Measurements from ENCODE around the gene ZDHHC5. TPM values are rescaled to one million over a fixed set of nuclear protein-coding genes. Genes with fewer than 3 reads are reported as not detected.
A peak's percentile ranks its signal among the peaks of the same experiment; 100 is the strongest.
"Not testable (repeated sequence)": the region's sequence is repeated elsewhere in the genome, so short reads cannot be mapped to it uniquely, and the experiment has no call there.

The ZDHHC5 gene
- total RNA-seq, 2 donors from 2014 or later: 80.2 to 82.1 TPM

DNA sequence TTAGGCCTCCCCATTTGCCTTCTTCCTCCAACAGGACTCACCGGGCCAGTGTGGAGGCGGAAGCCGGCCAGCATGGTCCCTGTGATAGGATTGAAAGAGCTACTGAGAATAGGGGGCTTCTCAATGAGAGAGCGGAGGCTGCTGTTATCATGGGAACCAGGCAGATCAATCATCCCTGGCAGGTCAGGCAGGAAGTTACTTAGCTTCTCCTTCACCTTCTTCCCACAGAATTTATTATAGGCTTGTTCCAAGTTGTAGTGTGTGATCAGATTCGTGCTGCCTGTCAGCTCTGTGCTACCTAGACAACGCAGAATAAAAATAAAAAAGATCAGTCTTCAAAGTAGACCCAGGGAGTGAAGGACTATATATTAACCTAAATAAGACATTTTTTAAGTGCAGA, 37.0 kb downstream of the ZDHHC5 start:
- Histone ChIP-seq H3K36me3 (peaks cover 17% of the 10 kb centered on the region), H3K27ac (no peak overlapping the region), H3K9ac (ENCODE audit: low read depth in 2 of 2, low read length in 2 of 2) (no peak overlapping the region), H3K4me1 (no peaks in the 10 kb centered on the region), H3K9me3 (no peaks in the 10 kb centered on the region), H3K4me3 (no peak overlapping the region), H3K27me3 (no peaks in the 10 kb centered on the region)
- no peak for DNase-seq
- TF ChIP-seq, protein P1, sequence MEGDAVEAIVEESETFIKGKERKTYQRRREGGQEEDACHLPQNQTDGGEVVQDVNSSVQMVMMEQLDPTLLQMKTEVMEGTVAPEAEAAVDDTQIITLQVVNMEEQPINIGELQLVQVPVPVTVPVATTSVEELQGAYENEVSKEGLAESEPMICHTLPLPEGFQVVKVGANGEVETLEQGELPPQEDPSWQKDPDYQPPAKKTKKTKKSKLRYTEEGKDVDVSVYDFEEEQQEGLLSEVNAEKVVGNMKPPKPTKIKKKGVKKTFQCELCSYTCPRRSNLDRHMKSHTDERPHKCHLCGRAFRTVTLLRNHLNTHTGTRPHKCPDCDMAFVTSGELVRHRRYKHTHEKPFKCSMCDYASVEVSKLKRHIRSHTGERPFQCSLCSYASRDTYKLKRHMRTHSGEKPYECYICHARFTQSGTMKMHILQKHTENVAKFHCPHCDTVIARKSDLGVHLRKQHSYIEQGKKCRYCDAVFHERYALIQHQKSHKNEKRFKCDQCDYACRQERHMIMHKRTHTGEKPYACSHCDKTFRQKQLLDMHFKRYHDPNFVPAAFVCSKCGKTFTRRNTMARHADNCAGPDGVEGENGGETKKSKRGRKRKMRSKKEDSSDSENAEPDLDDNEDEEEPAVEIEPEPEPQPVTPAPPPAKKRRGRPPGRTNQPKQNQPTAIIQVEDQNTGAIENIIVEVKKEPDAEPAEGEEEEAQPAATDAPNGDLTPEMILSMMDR (IDR thresholded peaks at IDR 0.05): no peak
- intact Hi-C loops (cut with DNase I): no loop called here

DNA sequence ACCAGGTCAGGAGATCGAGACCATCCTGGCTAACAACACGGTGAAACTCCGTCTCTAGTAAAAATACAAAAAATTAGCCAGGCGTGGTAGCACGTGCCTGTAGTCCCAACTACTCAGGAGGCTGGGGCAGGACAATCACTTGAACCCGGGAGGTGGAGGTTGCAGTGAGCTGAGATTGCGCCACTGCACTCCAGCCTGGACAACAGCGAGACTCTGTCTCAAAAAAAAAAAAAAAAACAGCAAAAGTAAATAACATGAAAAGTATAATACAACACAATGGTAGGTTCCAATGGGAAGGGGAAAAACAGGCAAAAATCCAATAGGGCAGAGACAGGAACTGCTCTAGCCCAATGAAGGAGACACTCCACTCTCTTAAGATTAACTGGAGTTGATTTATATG, 37.5 kb downstream of the ZDHHC5 start:
- intact Hi-C loops (cut with DNase I); H3K27me3 ChIP-seq; DNase-seq; H3K9ac ChIP-seq (ENCODE audit: low read depth in 2 of 2, low read length in 2 of 2); H3K27ac ChIP-seq; H3K4me3 ChIP-seq; H3K4me1 ChIP-seq; H3K9me3 ChIP-seq: not testable (repeated sequence)
- H3K36me3 ChIP-seq: peaks cover 12% of the 10 kb centered on the region

DNA sequence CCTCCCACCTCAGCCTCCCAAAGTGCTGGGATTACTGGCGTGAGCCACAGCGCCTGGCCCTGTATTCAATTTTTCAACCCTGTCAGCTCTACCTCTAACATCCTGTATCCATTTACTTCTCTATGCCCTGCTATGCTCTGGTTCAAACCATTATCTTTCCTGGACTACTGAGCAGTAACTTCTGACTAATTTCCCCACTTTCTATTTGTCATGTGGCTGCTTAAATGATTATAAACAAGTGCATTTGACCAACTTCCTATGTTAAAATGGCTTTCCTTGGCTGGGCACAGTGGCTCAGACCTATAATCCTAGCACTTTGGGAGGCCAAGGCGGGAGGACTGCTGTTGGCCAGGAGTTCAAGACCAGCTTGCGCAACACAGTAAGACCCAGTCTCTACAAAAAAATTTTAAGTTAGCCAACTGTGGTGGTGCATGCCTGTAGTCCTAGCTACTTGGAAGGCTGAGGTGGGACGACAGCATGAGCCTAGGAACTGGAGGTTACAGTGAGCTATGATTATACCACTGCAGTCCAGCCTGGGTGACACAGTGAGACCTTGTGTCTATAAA, 42.0 kb downstream of the ZDHHC5 start:
- no peaks in the 10 kb centered on the region for H3K27me3 ChIP-seq
- no peaks in the 10 kb centered on the region for H3K9me3 ChIP-seq
- intact Hi-C loops (cut with DNase I): loop anchor here (5.0 kb wide), 1 partner anchor 38 kb away; no protein-coding TSS in a partner anchor
- H3K4me1 ChIP-seq: peaks cover 21% of the 10 kb centered on the region
- H3K4me3 ChIP-seq: no peak overlapping the region
- TF ChIP-seq, protein P1 (IDR thresholded peaks at IDR 0.05): no peak
- no peak for DNase-seq
- H3K36me3 ChIP-seq: no peaks in the 10 kb centered on the region
- no peak overlapping the region for H3K9ac ChIP-seq (ENCODE audit: low read depth in 2 of 2, low read length in 2 of 2)
- H3K27ac ChIP-seq: no peak overlapping the region

DNA sequence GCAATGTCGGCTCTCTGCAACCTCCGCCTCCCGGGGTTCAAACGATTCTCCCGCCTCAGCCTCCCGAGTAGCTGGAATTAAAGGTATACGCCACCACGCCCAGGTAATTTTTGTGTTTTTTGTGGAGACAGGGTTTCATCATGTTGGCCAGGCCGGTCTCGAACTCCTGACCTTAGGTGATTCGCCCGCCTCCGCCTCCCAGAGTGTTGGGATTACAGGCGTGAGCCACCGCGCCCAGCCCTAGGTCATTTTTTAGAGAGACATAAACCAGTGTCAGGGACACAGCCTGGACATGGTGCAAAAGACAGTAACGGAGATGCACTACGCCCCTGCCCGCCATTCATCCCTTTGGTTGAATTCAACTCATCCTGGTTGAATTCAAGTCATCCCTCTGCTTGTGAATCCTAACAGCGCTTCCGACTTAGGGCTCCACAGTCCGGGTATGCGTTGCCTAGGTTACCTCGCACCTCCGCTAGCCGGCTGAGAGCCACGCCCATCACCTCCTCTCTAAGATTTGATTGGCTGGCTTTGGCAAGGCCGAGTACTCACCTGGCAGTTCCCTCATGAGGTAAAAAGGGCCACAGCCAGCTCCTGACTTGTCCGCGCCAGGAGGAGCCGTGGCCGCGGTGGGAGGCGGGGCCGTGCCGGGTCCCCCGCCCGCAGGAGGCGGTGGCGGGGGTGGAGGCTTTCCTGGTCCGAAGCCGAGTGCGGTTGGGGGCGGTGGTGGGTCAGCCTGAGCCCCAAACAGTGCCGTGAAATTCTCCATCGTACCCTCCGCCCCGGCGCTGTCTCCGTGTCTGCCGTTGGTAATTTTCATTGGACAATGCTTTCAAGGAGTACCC, 43.7 kb downstream of the ZDHHC5 start, which contains the start of gene MED19:
Gene MED19 (minus strand): TSS at position 802 of the 842 bp plus-strand sequence. CDS start 36 bp downstream, at position 766.
- peak within 1 kb of the TSS; percentile 64 for H3K4me3 ChIP-seq
- TF ChIP-seq, protein P1 (IDR thresholded peaks at IDR 0.05): no peak
- intact Hi-C loops (cut with DNase I): loop anchor here (5.0 kb wide), 1 partner anchor 39 kb away; no protein-coding TSS in a partner anchor
- no peaks in the 10 kb centered on the region for H3K9me3 ChIP-seq
- H3K9ac ChIP-seq (ENCODE audit: low read depth in 2 of 2, low read length in 2 of 2): peak within 1 kb of the TSS; percentile 94 to 100
- peaks cover 24% of the 10 kb centered on the region for H3K4me1 ChIP-seq
- peak; percentile 90 for DNase-seq
- H3K27ac ChIP-seq: peak within 1 kb of the TSS; percentile 92
- no peaks in the 10 kb centered on the region for H3K27me3 ChIP-seq
- H3K36me3 ChIP-seq: no peaks in the 10 kb centered on the region

DNA sequence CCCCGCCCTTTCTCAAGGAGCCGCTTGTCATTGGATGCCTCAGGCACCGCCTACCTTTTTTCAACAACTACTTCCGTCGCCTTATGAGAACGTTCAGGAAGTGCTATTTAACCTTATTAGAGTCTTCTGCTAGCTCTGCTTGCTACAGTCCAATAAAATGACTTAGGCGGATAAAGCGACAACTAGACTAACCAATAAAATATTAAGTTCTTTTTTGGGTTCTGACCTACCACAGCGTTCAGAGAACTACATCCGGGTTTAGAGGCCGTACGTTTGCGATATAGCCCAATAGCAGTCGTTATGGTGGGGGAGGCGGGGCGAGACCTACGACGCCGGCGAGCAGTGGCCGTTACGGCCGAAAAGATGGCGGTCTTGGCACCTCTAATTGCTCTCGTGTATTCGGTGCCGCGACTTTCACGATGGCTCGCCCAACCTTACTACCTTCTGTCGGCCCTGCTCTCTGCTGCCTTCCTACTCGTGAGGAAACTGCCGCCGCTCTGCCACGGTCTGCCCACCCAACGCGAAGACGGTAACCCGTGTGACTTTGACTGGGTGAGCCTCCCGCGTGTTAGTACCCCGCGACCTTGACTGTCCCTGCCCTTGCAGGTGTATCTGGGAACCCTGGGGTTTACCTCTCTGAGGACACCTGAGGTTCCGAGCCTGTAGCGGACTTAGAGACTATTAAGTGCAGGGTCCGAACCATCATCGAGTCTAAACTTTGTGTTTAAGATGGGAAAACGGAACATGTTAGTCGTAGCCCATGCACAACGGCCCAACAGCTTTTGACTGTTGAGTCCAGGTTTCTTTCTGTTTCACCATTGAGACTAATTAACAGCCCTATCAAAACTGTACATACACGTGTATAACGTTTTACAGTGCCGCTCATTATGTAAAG, 44.6 kb downstream of the ZDHHC5 start, which contains the start of gene TMX2:
Gene TMX2 (plus strand): TSS at position 338 of the 895 bp plus-strand sequence. CDS start 26 bp downstream, at position 364.
- Histone ChIP-seq H3K4me1 (peaks cover 24% of the 10 kb centered on the region), H3K9me3 (no peaks in the 10 kb centered on the region), H3K27ac (peak within 1 kb of the TSS; percentile 92)

More for the DNA sequence above, 44.6 kb downstream of the ZDHHC5 start, which contains the start of gene TMX2:
- TF ChIP-seq, protein P1 (IDR thresholded peaks at IDR 0.05): no peak
- Histone ChIP-seq H3K36me3 (no peaks in the 10 kb centered on the region), H3K9ac (ENCODE audit: low read depth in 2 of 2, low read length in 2 of 2) (peak within 1 kb of the TSS; percentile 94 to 100), H3K27me3 (no peaks in the 10 kb centered on the region), H3K4me3 (peak within 1 kb of the TSS; percentile 64)
- intact Hi-C loops (cut with DNase I): loop anchor here (5.0 kb wide), 1 partner anchor 40 kb away; no protein-coding TSS in a partner anchor
- DNase-seq: peak; percentile 94

Measured in colonic mucosa (tissue), 4 donors.